Prostate gland (tissue), 2 donors: ENCODE measurements around the gene PAX8.
"Not testable (repeated sequence)": the region's sequence is repeated elsewhere in the genome, so short reads cannot be mapped to it uniquely, and the experiment has no call there.

Source experiments
- CTCF ChIP-seq, 4 experiments: fragments of 200-600 bp in 2 of 4; fragments of 450-650 bp in 2 of 4; sonication (generic) in 2 of 4; IDR thresholded peaks; 1 replicate in 3 of 4; 2 replicates in 1 of 4; pipeline ENCODE4 v1.5.1; 2016 to 2019; ENCODE audit warnings: antibody characterized with exemption in 4 of 4, mild to moderate bottlenecking in 2 of 4, moderate library complexity in 2 of 4
- POLR2AphosphoS5 ChIP-seq: sonication (generic); formaldehyde crosslinking; IDR thresholded peaks from one replicate; pipeline ENCODE4 v1.6.1; 2017; ENCODE audit warnings: antibody characterized with exemption

GRCh38 chr2:113320106-113320505, 41.4 kb upstream of the PAX8 start:
- not testable (repeated sequence) for TF ChIP-seq POLR2AphosphoS5; CTCF (IDR thresholded peaks at IDR 0.05)
